ENCODE results near the gene GORASP1. TPM values are rescaled to one million over a fixed set of nuclear protein-coding genes. Genes with fewer than 3 reads are reported as not detected.

Gene GORASP1
- total and polyA plus RNA-seq, 2 of the 8 experiments (the other 6 are each of a cell fraction or from before 2014, with no cell fraction given): 33.4 to 33.5 TPM

- TF ChIP-seq EP300 (IDR thresholded peaks at IDR 0.05; ENCODE audit: borderline replicate concordance in 1 of 2, low read depth in 2 of 2, low read length in 2 of 2) (no peak), SIX5 (IDR thresholded peaks at IDR 0.05; ENCODE audit: low read depth, low read length) (no peak), HDAC6 (IDR thresholded peaks at IDR 0.05; ENCODE audit: low read depth, low read length) (no peak), CEBPB (IDR thresholded peaks at IDR 0.05; ENCODE audit: low read depth, low read length) (no peak), CBX8 (IDR thresholded peaks at IDR 0.05; ENCODE audit: borderline replicate concordance, low read depth, low read length) (no peak)
These were observed 10.7 kb downstream of the GORASP1 start (continued) for GRCh38 chr3:39096775-39097174.

Measured in H1 (cell line).